ENCODE results near the gene ZNF273.
"Not testable (repeated sequence)": the region's sequence is repeated elsewhere in the genome, so short reads cannot be mapped to it uniquely, and the experiment has no call there.

The ZNF273 gene

DNA sequence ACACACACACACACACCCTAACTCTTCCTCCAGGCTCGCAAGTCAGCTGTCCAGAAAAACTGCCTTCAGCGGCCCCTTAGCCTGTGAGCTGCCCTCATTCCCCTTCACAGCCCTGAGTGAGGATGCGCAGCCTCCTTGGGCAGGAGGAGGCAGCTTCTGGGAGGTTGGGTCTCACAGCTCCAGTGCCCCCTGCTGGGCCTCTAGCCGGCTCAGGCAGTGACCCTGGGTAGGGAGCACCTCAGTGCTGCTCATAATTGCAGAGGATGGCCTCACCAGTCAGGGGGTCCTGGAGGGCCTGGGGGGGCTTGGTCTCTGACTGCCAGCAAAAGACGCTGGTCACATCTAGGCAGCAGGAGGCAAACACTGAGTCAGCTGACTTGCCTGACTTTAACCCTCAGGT, 43.7 kb downstream of the ZNF273 start:
- DNase-seq (ENCODE audit: low read depth) = peak; percentile 13

DNA sequence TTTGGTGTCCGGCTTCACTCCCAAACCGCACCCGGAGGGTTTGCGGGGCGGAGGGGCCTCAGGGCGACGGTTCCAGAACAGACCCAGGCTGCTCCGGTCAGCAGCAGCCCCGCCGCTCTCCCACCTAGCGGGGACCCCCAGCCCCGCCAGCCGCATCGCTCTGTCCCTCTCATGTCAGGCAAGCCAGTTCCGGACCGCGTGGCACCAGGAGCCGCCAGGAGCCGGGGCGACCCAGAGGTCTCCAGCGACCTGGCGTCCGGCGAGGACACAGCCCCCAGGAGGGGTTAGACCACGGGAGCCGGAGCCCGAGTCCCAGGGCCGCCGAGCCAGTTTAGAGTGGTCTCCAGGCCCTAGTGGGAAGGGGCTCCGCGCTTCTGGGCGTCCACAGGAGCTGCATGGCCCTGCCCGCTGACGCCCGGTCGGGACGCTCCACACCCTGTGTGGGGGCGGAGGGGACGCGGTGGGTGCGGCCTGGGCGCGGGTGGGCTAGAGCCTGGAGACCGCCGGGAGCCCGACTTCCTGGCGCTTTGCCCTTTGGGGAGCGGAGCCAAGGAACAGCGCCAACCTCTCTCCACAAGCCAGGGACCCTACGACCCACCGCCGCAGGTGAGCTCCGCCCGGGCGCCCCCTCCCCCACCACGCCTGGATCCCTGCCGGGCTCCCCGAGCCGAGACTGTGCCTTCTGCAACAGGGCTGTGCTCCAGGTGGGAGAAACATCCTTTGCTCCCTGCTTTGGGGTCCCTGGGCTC, 44.4 kb downstream of the ZNF273 start:
- no peak for DNase-seq (ENCODE audit: low read depth)

DNA sequence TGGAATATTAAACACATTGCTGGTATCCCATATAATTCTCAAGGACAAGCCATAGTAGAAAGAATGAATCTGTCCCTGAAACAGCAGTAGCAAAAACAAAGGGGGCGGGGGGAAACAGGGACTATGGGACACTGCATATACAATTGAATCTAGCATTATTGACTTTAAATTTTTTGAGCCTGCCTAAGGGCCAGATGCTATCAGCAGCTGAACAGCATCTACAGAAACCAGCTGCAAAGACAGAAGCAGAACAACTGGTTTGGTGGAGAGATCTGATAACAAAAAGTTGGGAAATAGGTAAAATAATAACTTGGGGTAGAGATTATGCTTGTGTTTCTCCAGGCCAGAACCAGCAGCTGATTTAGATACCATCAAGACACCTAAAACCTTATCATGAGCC, 45.7 kb downstream of the ZNF273 start:
- DNase-seq (ENCODE audit: low read depth) = not testable (repeated sequence)

DNA sequence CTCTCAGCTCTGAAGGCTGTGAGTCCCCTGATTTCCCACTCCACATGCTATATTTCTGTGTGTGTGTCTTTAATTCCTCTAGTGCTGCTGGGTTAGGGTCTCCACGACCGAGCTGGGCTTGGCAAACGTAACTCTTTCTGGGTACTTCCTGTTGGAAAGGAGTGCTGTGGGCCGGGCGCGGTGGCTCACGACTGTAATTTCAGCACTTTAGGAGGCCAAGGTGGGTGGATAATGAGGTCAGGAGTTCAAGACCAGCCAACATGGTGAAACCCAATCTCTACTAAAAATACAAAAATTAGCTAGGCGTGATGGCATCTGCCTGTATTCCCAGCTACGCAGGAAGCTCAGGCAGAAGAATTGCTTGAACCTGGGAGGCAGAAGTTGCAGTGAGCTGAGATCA, 47.6 kb downstream of the ZNF273 start:
- not testable (repeated sequence) for DNase-seq (ENCODE audit: low read depth)

DNA sequence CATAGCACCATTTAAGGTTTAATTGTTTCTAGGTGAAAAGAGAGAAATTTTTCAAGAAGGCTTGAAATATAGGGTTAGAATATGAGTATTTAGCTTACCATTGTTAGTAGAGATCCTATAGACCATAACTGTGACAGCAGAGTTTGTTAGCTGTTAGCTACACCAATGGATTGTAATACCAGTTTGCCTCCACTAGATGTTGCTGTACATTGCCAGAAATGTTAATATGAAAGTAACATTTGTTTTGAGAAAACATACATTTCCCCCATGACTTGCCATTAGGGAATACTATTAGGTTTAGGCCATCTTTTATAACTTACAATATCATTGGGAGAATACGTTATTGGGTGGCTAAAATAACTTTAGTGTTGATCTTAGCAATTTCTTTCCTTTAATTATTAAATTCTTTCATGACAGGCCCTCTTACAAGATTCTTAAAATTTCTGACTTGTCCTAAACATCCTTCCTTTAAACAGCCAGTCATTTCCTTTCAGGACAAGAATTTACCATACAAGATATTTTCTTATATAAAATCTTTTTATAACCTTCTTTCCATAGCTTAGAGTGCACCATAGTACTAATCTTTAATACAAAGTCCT, 48.3 kb downstream of the ZNF273 start:
- no peak for DNase-seq (ENCODE audit: low read depth)

DNA sequence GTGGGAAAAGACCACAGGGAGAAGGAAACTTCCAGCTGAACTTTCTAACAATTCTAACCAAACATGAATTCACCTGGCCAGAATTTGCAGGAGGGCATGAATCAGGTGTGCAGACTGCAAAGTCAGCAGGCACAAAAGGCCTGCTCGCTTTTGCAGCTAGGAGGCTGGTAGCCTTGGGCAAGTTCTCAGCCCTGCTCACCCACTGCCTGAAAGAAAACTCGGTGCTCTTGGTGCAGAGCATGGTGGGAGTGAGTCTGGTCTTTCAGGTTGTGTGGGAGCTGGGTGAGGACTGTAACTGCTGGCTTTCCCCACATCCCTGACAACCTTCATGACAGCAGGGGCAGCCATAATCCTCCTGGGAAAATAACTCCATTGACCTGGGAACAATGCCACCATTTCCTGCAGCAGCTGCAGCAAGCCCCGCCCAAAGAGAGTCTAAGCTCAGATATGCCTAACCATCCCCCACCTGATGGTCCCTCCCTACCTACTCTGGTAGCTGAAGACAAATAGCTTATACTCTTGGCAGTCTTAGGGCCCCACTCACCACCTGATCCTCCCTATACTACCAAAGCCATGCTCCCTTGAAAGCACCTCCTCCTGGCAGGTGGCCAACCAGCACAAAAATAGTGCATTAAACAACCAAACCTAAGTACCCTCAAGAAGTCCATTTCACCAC, 56.1 kb downstream of the ZNF273 start:
- no peak for DNase-seq (ENCODE audit: low read depth)

- no peak for DNase-seq (ENCODE audit: low read depth)
These were observed 62.5 kb downstream of the ZNF273 start for GRCh38 chr7:64965594-64965993.

DNA sequence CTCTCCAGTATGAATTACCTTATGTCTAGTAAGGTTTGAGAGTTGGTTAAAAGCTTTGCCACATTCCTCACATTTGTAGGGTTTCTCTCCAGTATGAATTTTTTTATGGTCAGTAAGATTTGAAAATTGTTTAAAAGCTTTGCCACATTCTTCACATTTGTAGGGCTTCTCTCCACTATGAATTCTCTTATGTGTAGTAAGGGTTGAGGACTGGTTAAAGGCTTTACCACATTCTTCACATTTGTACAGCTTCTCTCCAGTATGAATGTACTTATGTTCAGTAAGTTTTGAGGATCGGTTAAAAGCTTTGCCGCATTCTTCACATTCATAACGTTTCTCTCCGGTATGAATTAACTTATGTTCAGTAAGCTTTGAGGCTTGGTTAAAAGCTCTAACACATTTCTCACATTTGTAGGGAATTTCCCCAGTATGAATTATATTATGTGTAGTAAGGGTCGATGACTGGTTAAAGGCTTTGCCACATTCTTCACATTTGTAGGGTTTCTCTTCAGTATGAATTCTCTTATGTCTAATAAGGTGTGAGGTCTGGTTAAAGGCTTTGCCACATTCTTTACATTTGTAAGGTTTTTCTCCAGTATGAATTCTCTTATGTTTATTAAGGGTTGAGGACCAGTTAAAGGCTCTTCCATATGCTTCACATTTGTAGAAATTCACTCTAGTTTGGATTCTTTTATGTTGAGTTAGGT, 75.6 kb downstream of the ZNF273 start:
- DNase-seq (ENCODE audit: low read depth) = no peak
